ENCODE measurements around the gene RXFP4.

The RXFP4 gene

DNA sequence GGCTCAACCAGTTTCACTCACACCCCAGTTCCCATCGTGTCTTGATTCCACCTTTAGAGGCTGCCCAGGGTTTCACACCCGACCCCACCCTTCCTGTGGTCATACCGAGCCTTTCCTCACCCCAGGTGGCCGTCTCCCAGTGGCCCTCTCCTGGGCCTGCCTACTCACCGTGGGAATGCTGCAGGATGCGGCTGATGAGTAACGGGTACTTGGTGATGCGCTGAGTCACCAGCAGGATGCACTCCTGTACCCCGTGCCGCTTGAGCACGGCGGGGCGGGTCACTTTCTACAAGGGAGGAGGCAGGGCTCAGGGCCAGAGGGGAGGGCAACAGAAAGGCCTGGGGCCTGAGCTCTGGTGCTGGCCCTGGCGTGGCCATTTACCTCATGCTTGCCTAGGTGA is 20.5 kb downstream of the RXFP4 start:
- no peak for DNase-seq

DNA sequence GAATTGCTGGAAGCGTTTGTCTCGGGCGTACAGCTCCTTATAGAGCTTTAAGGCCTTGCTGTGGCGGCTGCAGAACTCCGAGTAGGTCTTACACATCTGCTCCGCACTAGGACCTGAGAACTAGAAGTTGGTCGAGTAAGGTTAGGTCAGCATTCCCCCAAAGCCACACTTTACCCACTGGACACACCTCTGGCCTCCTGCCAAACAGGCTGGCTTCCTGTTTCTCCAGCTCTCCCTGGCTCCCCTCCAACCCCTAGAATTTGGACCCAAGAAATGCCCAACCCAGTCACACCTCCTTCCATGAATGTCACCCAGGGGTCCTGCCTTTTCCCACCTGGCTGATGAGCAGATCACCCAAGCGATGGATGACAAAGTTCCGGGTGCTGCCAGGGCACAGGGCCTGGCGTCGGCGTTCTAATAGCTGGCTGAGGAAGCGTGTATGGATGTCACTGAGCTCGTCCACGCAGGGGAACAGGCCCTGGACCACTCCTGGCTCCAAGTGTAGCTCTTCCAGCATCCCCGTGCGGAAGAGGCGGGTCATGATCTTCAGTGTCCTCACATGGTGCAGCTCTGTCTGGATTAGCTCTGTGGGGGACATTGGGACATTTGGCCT is 21.3 kb downstream of the RXFP4 start:
- DNase-seq, result no peak

DNA sequence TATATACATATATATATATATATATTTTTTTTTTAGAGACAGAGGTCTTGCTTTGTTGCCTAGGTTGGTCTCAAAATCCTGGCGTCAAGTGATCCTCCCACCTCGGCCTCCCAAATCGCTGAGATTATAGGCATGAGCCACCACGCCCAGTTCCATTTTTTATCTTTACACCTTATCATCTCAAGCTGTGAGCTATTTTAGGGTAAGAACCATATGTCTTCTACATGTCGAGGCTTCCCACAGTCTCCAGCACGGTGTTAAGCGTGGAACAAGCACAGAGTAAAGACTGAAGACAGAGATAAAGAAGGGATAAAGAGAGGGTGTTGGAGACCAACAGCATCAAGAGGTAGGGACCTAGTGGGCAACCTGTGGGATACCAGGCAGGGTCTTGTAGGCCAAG is 22.8 kb downstream of the RXFP4 start:
- DNase-seq, result no peak

DNA sequence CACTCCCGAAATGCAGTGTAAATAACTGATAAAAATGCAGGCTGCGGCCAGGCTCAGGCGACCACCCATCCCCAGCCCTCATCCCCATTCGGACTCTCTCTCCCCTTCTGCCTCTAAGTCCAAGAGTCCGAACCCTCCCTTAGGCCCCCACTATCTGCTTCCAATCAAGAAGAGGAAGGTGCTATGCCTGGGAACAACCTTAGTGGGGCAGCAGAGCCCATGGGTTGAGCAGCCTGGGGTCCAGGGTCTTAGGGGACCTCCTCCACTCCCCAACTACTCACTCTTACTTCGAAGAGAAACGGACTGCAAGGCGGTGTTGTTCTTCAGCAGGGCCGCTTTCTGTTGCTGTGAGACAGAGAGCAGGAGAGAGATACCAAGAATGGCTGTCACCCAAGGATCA is 24.7 kb downstream of the RXFP4 start:
- DNase-seq, result peak in 1 of 2 experiments; percentile 27

DNA sequence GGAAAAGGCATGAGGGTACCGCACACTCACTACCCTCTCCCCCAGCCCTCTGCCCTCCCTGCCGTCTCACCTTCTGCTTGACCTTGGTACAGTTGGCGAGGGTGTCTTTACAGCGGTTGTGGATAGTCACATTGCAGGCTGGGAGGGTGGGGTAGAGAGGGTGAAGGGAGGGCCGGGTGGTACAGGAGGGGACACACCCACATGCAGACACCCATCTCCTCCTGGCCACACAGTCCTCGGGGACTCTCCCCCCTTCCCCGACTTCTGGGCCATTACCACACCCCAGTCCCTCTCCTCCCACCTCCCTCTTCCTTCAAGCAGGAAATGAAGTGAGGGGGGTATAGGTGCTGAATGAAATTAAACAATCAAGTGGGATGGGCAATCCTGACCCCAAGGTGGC is 25.3 kb downstream of the RXFP4 start:
- DNase-seq, result no peak

DNA sequence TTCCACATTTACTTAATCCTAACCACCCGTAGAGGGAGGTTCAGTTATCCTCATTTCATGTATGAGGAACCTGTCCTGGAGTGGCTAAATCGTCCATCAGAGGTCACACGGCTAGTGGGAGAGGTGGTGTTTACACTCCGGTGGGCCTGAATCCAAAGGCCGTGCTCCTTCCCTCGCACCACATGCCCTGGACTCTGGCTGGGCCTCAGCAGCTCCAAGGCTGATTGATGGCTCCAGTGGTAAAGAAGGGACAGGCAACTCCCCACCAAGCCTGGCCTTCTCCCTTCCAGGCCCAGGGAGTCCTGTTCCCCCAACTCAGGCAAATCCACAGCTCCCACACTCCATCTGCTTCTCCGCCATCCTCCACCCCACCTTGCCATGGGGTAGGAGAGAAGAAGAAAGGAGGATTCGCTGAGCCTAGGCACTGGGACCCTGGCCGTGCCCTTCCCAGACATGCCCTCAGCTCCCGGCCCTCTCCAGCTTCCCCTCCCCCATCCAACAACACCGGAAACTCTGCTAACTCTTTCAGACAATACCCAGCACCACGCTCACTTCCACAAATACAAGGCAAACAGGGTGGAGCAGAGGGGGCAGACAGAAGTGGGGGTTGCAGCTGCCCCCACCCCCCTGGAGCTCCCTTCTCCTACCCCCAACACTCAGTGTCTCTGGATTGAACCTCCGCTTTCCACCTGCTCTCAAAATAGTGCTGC is 26.1 kb downstream of the RXFP4 start:
- DNase-seq, result no peak

DNA sequence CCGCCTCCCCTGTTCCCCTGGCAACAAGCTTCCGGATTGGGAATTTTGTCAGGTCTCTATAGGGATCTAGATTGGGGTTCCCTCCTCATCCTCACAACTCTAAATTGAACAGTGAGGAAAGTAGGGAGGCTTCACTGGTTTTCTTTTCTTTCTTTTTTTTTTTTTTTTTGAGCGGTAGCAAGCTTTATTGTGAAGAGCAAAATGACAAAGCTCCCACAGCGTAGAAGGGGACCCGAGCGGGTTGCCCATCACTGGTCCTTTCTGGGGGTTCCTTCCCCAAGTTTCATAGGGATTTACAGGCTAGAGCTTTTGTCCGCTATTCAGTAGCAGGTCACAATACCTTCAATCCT is 26.6 kb downstream of the RXFP4 start:
- no peak for DNase-seq

DNA sequence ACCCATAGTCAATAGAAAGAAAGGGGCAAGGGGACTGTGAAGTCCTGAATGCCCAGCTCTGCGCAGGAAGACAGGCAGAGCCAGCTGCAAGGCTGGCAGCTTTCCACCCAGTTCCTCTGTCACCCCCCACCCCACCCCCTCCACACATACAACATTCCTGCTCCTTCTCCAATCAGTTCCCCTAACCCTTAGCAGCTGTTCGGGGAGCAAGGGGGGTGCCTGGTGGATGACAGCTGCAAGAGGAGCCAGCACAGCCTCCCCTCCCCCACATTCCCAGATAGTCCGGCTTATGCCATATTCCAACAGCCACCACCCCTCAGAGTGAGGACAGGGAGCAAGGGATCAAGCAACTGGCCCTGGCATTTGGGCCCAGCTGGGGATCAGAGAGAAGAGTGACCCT is 27.2 kb downstream of the RXFP4 start:
- no peak for DNase-seq

DNA sequence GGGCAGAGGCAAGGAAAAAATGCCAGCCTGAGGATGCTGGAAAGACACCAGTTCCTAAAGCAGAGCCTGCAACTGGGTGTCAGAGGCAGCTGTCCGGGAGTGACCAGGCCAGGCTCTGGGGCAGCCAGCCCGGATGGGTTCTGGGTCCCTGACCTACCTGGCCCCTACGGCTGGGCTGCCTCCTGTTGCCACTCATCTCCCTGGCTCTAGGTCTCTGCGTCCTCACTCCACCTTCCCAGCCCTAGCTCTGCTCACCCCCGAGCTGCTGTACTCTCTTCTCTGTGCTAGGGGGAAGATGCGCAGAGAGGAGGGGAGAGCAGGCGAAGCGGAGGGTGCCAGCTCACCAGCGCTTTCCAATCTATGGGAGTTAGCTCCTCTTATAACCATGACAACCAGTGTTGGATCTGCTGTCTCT is 27.9 kb downstream of the RXFP4 start:
- DNase-seq, result no peak

DNA sequence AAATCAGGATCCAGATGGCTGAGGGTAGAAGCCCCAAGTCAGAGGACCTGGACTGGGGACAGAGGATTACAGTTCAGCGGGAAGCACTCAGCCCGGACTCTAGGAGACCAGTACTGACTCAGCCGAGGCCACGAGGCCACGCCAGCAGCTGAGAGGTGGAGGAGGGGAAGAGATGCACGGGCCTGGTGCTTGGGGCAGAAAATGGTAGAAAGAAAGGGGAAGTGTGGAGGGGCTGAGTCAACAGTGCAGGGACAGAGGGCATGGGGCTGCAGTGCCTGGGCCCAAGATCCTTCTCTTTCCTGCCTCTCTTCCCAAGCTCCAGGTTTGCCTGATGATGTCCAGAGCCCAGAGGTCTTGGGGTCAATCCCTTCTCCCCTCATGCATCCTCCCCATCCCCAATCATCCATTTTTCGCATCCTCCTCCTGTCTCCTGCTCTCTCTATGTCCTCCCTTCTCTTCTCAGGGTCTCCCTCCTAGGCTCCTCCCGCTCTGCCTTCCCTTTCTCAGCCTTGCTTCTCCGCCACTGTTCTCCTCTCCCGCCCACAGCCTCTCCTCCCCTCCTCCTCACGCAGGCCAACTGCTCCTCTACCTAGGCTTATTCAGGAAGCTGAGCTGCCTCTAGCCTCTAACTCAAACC is 29.2 kb downstream of the RXFP4 start:
- no peak for DNase-seq

DNA sequence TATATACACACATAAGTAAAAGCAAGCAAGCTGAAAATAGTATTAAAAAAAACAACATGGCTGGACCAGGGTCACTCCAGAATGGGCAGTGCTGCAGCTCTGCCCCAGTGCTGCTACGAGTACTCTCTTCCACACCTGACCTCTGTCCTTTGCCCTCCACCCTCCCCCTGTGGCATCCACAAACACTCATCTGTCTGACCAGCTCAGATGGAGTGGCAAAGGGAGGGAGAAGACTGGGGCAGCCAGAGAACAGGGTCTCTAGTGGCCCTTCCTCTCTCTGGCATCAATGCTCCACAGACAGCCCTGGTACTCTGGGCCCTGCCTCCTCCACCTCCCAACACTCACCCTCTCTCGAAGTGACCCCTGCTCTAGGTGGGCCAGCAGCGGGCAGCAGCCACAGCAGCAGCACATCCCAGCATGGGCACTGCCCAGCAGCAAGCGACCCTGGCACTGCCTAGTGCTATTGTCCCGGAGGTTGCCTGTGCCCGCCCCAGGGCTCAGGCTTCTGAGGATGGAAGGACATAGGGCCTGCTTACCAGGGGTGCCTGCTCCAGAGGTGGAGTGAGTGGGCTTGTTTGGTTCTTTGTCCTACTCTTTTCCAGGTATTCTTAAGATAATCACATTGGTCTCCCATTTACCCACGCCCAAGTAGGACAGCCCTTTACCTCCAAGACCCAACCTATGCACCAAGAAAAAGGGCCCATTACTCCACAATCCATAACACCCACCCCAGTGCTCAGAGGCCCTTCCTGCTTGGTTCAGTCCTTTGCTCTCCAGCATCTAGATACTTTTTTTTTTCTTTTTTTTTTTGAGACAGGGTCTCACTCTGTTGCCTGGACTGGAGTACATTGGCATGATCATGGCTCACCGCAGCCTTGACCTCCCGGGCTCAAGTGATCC is 30.7 kb downstream of the RXFP4 start:
- no peak for DNase-seq

DNA sequence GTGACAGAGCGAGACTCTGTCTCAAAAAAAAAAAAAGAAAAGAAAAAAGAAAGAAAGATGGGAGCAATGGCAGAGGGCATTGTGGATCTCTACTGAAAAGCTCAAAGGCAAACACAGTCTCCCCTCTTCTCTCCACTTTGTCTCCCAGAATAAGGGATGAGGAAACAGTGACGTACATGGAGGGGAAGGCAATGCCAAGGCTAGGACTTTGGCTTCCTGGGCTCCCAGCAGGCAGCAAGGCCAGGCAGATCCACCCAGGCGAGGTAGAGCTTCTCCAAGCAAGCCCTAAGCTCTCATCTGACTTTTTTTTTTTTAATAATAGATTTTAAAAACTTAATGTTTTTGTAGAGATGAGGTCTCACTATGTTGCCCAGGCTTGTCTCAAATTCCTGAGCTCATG is 32.3 kb downstream of the RXFP4 start:
- DNase-seq, result no peak

DNA sequence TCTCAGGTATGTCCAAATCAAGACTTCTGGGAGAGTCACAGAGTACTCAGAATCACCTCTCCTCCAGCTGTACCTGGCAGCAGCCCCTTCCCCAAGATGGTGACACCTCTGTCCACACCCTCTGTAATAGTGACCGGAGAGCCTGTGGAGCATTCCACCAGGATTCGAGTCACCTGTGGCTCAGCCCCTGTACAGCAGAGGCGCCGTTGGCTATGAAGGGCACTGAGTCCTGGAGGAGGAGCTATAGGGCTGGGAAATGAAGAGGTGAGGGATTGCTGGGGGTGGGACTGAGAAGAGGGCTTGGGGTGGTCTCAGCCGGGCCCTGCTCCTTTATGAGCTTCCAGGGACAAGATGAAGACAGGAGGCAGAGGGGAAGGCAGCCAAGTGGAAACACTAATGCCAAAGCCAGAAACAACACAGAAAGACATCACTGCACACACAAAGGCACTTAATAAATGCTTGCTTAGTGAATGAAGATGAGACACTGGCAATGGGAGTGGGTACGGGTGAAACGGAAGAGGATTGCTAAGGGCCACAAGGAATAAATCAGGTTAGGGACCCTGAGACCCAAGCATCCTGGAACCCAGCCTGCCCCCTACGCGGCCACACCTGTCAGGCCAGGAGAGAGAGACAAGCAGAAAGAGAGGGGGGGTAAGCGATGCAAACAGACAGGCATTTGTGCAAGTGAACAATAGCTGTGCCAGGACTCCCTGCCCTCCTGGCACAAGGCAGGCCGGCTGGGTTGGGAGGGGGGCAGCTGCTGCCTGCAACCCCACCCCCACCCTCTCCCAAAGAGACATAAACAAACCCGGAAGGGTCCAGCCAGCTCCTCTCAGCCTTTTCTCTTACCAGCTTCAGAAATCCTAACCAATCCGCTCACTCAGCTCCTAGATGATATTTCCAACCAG is 33.0 kb downstream of the RXFP4 start:
- no peak for DNase-seq

DNA sequence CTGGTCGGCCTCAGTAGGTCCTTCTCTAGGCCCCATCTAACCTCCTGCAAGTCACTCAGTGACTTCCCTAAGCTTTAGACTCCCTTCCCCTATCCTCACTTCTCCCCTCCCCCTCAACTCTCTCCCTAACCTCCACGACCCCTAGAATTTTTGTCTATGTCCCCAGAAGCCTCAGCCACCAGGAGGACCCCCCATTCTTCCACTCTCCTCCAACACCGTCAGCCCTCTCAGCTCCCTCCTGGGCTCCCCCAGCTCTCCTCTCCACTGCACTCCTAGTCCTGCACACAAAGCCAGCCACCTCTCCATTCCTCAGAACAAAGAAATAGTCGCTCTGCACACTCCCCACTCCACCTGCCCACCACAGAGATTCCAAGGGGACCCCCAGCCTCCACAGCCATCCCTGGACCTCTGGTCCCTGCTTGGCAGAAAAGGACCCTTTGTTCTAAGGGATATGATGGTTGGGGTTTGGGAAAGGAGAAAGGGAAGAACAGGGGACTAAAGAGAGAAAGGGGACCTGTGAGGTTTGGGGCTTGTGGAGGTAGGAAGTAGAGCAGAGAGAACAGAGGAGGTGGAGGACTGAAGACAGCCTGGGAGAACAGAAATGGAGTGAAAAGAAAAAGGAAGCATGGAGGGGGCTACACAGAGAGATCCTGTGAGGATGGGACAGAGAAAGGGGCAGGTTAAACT is 34.1 kb downstream of the RXFP4 start:
- no peak for DNase-seq

DNA sequence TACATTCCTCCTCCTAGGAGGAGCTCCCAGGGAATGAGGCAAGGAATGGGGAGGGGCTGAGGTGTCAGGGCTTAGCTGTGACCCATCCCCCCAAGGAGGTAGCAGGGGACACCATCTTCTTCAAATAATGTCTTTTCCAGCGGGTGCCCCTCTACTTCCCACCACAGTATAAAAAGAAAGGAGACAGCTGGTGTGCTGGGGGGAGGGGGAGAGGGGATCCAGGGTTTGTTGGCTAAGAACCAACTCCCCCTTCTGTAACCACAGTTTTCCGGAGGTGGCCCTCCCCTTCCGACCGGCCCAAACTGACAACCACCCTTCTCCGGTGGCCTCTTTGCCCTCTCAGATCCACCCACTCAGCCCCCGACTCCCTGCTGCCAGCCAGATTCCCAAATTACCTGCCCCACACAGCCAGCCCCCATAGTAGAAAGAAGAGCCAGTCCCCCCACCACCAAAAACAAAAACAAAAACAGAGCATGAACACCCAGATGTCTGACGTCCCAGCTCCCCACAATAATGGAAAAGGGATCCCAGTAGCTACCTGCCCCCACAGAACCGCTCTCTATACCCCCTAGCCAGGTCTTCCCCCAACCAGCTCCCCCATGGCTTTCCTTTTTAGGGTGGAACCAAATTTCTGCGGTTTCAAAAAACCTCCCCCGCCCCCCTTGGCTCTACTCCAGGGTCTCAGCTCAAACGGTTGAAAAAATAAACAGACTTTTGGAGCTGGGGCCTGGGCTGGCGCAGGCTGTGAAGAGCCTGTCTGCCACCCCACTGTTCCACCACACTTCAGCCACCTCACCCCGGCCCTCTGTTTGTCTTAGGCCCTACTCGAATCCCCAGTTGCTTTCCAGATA is 34.8 kb downstream of the RXFP4 start:
- DNase-seq, result peak in 1 of 2 experiments; percentile 39

DNA sequence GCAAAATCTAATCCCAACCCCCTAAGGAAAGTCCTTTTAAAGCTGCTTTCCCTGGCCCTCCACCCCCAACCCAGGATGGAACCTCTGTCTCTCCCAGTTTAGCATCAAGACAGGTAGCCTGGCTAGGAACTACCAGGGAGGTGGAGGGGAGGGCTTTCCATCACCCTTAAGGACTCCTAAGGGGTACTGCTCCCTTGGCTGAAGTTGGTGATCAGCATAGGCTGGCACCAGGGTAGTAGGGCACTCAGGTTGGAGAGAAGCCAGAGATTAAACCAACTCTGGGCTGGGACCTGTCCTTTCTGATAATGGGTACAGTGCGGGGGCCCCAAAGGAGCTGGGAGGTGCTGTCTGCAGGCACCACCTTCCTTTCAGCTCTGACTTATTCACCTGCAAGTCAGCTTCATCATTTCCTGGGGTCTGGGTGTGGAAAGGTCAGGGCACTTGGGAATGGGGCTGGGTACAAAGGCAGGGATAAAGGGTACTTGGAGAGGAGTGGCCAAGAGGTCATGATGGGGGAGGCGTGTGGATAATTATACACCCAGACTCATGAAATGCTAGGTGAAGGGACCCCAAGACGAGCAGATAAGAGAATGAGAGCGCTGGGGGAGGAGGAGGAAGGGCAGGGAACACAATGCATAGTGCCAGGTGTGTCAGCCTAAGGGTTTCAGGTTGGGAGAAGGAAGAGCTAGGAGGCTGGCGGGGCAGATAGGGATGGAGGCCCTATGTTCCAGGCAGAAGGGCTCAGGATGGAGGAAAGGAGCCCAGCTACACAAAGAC is 35.7 kb downstream of the RXFP4 start:
- DNase-seq, result peak in 1 of 2 experiments; percentile 51

DNA sequence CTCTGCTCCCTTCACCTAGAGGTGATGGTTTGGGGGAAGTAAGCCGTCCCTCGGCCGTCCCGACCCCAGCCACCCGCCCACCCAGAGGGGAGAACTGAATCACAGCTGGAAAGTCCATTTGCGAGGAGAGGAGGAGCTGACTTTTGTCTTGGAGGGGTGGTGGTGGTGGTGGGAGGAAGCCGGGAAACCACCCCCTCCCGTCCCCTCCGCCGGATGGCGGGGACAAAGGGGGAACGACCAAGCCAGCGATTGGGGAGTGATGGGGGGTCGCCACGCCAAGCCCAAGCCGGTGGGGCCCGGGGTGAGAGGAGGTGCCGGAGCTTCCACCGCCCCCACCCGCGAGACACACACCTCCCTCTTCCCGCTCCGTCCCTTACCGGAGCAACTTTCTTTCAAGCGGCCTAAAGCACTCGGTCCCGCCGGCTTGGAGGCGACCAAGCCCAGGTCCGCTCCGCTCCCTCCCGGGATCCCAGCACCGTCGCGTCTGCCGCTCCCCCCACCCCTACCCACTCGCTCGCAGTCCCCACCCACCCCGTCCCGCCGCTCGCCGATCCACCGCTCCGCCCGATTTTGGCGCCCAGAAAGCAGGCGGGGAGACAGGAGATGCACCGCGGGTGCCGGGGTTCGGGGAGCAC is 36.4 kb downstream of the RXFP4 start:
- DNase-seq, result peak in 1 of 2 experiments; percentile 74

DNA sequence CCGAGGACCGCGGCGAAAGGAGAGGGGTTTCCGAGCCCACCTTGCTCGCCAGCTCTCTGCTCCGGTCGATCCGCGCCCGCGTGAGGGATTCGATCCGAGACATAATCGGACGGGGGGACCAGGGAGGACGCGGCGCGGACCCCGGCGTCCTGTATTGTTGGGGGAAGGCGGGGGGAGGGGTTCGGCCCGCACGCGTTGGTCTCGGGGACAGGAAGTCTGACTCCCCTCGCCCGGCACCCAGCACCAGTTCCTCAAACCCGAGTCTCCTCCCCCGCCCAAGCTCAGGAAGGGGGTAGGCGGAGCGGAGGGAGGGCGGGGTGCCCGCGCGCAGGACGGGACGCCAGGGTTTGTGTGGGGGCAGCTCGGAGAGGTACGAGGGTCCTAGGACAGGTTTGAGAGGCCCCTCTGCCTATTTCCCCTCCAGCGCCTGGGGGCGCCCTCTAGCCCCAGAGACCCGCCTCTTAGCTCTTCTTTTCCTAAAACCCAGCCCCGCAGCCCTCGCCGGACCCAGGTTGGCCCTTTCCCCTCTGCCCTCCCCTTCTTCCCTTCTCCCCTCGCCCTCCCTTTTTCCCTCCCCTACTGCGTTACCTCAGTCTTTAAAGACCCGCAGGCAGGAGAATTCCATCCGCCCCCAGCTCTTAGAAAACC is 37.0 kb downstream of the RXFP4 start, which contains the start of gene ARHGEF2:
Gene ARHGEF2, minus strand, starts transcription at position 223 of the 648 bp plus-strand sequence. Its CDS starts 120 bp downstream, at position 103.
- DNase-seq, result peak; percentile 69 to 94
